Skeletal muscle tissue (tissue), 4 donors: ENCODE measurements around the gene EPB41L1. TPM values are rescaled to one million over a fixed set of nuclear protein-coding genes. Genes with fewer than 3 reads are reported as not detected.

Experiments used
- H3K27ac ChIP-seq: one replicate; pipeline ENCODE4 v1.7.0; 2013; ENCODE audit warnings: mild to moderate bottlenecking, low read depth, low read length, inconsistent platforms
- H3K27me3 ChIP-seq, 3 donors: one replicate each; pipeline ENCODE4 v1.7.0; 2013; ENCODE audit warnings: low read length in 3 of 3; ENCODE audit not compliant: control insufficient read depth in 3 of 3, insufficient read depth in 3 of 3
- H3K36me3 ChIP-seq, 3 donors: one replicate each; pipeline ENCODE4 v1.7.0; 2013; ENCODE audit warnings: low read length in 3 of 3; ENCODE audit not compliant: control insufficient read depth in 3 of 3, insufficient read depth in 3 of 3
- H3K4me1 ChIP-seq, 3 donors: one replicate each; pipeline ENCODE4 v1.7.0; 2013; ENCODE audit warnings: low read length in 3 of 3, mild to moderate bottlenecking in 3 of 3; ENCODE audit not compliant: control insufficient read depth in 3 of 3, insufficient read depth in 3 of 3
- H3K4me3 ChIP-seq, 3 donors: one replicate each; pipeline ENCODE4 v1.7.0; 2013; ENCODE audit warnings: low read length in 3 of 3
- H3K9ac ChIP-seq, 3 donors: one replicate each; pipeline ENCODE4 v1.7.0; 2013; ENCODE audit warnings: low read length in 3 of 3, mild to moderate bottlenecking in 3 of 3, moderate library complexity in 2 of 3, low read depth in 1 of 3
- H3K9me3 ChIP-seq, 3 donors: one replicate each; pipeline ENCODE4 v1.7.0; 2013; ENCODE audit warnings: low read length in 3 of 3; ENCODE audit not compliant: control insufficient read depth in 3 of 3
- total RNA-seq: library from RNA; depleted of rRNA; stranded (reverse); fragments of >200 nt; gene quantifications from one replicate; pipeline ENCODE4 v1.2.3, GENCODE V29; 2014
- donor health status: Osteomylitis.

EPB41L1 gene
- total RNA-seq, 1 donor from 2014 or later = 10.4 TPM

DNA sequence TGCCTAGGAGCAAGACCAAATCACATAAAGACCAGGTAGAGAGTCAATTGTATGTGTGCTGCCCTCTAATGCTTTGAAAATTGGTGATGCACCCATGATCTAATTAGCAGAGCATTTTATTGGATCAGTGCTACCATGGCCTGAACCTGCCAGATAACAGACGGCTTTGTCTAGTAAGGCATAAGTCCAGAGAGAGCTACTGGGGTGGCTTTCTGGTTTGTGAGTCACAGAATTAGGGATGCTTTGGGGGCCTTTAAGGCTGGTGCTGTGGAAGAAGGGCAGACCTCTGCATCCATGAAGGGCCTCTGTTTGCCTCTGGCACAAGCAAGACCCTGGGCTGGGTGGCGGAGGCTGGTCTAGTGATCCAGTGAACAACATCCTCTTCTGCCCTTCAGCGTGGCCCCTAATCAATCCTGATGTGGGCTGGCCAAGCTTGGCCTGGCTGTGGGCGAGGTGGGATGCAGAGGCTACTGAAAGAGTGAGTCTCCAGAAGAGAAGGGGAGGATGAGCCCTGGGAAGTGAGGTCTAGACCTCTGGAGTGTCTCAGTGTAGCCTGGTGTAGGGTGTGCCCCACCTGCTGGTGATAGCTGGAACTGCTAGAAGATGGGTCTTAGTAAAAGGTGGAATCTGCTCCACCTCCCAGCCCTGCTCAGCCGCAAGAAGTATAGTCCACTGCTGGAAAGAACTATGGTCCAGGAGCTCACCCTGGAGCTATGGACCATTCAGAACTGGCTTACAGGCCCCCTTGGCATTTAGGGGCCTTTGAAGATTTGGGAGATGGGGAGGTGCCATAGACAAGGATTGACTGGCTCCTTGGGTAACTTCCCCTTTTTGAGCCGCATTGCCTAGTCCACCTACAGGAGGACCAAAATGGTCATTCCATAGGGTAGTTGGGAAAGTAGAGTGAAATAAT is 45.1 kb downstream of the EPB41L1 start:
- peaks cover 0 to 2% (median 0%) of the 10 kb centered on the region in 3 donors for H3K4me1 ChIP-seq
- no peaks in the 10 kb centered on the region for H3K9me3 ChIP-seq
- peaks cover 0 to 13% (median 0%) of the 10 kb centered on the region in 3 donors for H3K36me3 ChIP-seq
- no peaks in the 10 kb centered on the region for H3K27me3 ChIP-seq
- H3K9ac ChIP-seq = no peak overlapping the region
- no peak overlapping the region for H3K4me3 ChIP-seq
- H3K27ac ChIP-seq = no peak overlapping the region

DNA sequence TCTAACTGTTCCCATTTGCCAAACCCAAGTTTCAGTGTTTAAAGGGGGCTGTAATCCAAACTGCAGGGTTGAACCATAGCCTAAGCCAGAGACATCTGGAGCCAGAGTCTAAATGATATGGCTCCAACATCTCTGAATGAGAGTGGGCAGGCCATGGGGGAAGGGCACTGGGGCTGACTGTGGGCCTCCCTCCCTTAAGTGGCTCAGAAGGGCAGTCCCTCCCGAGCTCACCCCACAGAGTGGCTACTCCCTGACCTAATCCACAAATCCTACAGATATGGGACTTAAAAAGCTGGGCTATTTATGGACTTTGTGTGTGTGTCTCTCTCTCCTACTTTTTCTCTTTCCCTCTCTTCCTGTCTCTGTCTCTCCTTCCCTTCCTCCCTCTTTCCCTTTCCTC is 45.9 kb downstream of the EPB41L1 start:
- Histone ChIP-seq H3K9me3 (no peaks in the 10 kb centered on the region), H3K36me3 (peaks cover 0 to 10% (median 2%) of the 10 kb centered on the region in 3 donors), H3K27ac (no peak overlapping the region), H3K27me3 (no peaks in the 10 kb centered on the region), H3K4me3 (no peak overlapping the region), H3K9ac (no peak overlapping the region), H3K4me1 (peaks cover 0 to 2% (median 0%) of the 10 kb centered on the region in 3 donors)

DNA sequence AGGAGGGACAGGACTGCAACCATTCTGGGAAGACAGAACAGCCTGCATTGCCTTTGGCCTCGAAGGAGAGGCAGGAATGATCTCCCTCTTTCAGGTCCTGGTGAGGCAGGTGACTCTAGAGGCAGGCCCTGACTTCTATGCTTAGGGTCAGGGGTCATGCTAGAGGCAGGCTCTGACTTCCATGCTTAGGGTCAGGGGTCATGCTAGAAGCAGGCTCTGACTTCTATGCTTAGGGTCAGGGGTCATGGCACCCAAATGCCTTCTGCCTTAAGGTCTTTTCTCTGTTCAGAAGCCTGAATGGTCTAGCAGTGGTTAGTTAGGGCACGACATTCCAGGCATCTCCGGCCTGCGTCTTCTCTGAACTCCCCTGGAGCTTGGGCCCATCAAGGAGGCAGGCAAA is 46.7 kb downstream of the EPB41L1 start:
- Histone ChIP-seq H3K4me3 (no peak overlapping the region), H3K27ac (no peak overlapping the region), H3K27me3 (no peaks in the 10 kb centered on the region), H3K4me1 (peaks cover 0 to 2% (median 0%) of the 10 kb centered on the region in 3 donors), H3K36me3 (peaks cover 0 to 5% (median 3%) of the 10 kb centered on the region in 3 donors), H3K9ac (peak overlapping the region in 1 of 3 donors; percentile 33), H3K9me3 (no peaks in the 10 kb centered on the region)

DNA sequence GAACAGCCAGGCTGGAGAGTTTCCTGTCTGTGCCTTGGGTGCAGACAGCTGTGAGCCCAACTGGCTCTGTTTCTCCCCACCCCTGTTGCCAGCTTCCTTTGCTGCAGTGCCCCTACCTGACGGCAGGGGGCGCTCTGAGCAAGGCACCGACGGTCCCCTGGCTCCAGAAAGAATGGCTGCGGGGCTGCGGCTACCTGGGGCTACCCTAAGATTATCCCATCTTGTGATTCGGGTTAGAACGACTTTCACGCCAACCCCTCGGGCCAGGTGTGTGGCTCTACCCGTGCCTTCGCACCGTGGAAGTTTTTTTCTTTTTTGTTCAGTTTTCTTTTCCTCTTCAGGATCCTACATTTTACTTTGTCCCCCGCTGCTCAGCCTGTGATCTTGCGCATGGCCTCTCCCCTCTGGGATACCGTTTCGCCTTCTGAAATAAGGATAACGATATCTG is 48.4 kb downstream of the EPB41L1 start:
- Histone ChIP-seq H3K27ac (no peak overlapping the region), H3K36me3 (peaks cover 0 to 5% (median 2%) of the 10 kb centered on the region in 3 donors), H3K9me3 (no peaks in the 10 kb centered on the region), H3K27me3 (no peaks in the 10 kb centered on the region), H3K4me3 (no peak overlapping the region), H3K9ac (no peak overlapping the region), H3K4me1 (peaks cover 0 to 2% (median 0%) of the 10 kb centered on the region in 3 donors)

GRCh38 chr20:36203861-36204260 is 49.3 kb downstream of the EPB41L1 start:
- H3K4me1 ChIP-seq = peaks cover 0 to 2% (median 0%) of the 10 kb centered on the region in 3 donors
- H3K9ac ChIP-seq = no peak overlapping the region
- H3K9me3 ChIP-seq = no peaks in the 10 kb centered on the region
- peaks cover 0 to 6% (median 5%) of the 10 kb centered on the region in 3 donors for H3K36me3 ChIP-seq
- H3K4me3 ChIP-seq = no peak overlapping the region
- H3K27me3 ChIP-seq = no peaks in the 10 kb centered on the region
- H3K27ac ChIP-seq = no peak overlapping the region

DNA sequence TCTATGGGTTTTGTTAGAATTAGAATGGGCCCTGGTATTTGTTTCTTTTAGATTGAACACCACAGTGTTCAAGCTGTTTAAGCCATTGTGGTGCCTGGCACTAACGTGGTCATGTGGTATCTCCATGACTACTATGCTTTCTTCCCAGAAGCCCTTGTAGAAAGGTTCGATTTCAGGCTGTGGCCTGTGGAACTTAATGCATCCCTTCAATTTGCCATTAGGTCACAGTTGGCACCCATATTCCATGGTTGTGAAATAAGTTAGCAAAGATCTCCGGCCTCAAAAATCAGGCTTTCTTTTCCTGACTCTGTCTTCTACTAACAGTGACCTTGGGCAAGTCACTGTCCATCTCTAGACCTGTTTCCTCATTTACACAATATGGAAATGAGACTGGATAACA is 50.5 kb downstream of the EPB41L1 start:
- Histone ChIP-seq H3K4me3 (no peak overlapping the region), H3K36me3 (peaks cover 0 to 8% (median 7%) of the 10 kb centered on the region in 3 donors), H3K4me1 (peaks cover 0 to 2% (median 0%) of the 10 kb centered on the region in 3 donors), H3K27ac (no peak overlapping the region), H3K27me3 (no peaks in the 10 kb centered on the region), H3K9me3 (no peaks in the 10 kb centered on the region), H3K9ac (no peak overlapping the region)

DNA sequence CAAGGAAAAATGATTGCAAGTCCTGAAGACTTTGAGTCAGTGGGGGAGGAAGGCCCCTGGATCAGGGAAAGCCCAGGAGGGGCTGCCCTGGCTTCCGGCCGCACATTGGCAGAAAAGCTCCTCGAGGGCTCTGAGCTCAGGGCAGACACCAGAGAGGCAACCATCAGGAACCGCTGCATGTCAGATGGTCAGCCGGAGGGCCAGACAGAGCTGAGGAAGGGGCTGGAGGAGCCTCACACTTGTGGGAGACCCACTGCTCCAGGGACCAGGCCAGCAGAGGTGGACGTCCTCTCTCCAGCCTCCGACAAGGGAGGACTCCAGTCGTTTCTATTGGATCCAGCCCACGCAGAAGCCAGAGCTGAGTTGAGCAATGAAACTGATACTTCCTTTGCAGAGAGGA is 51.5 kb downstream of the EPB41L1 start:
- Histone ChIP-seq H3K36me3 (peaks cover 0 to 7% (median 7%) of the 10 kb centered on the region in 3 donors), H3K4me3 (no peak overlapping the region), H3K27ac (no peak overlapping the region), H3K4me1 (peaks cover 0 to 2% (median 0%) of the 10 kb centered on the region in 3 donors), H3K9ac (no peak overlapping the region), H3K9me3 (no peaks in the 10 kb centered on the region), H3K27me3 (no peaks in the 10 kb centered on the region)

- H3K27me3 ChIP-seq = no peaks in the 10 kb centered on the region
- no peaks in the 10 kb centered on the region for H3K9me3 ChIP-seq
- peaks cover 0 to 7% (median 7%) of the 10 kb centered on the region in 3 donors for H3K36me3 ChIP-seq
- H3K4me3 ChIP-seq = no peak overlapping the region
- H3K9ac ChIP-seq = no peak overlapping the region
- H3K27ac ChIP-seq = no peak overlapping the region
- peaks cover 0 to 2% (median 0%) of the 10 kb centered on the region in 3 donors for H3K4me1 ChIP-seq
Measured at GRCh38 chr20:36206641-36207040, 52.1 kb downstream of the EPB41L1 start.

- Histone ChIP-seq H3K4me3 (no peak overlapping the region), H3K27ac (no peak overlapping the region), H3K9me3 (no peaks in the 10 kb centered on the region), H3K36me3 (peaks cover 0 to 7% (median 7%) of the 10 kb centered on the region in 3 donors), H3K27me3 (no peaks in the 10 kb centered on the region), H3K9ac (no peak overlapping the region), H3K4me1 (peaks cover 0 to 2% (median 0%) of the 10 kb centered on the region in 3 donors)
Measured at GRCh38 chr20:36207602-36208001, 53.1 kb downstream of the EPB41L1 start.

GRCh38 chr20:36208257-36208656 is 53.7 kb downstream of the EPB41L1 start:
- H3K4me3 ChIP-seq = no peak overlapping the region
- no peaks in the 10 kb centered on the region for H3K4me1 ChIP-seq
- no peaks in the 10 kb centered on the region for H3K27me3 ChIP-seq
- no peak overlapping the region for H3K9ac ChIP-seq
- H3K9me3 ChIP-seq = no peaks in the 10 kb centered on the region
- no peak overlapping the region for H3K27ac ChIP-seq
- peaks cover 0 to 7% (median 7%) of the 10 kb centered on the region in 3 donors for H3K36me3 ChIP-seq
